Stomach (tissue), 9 donors: Measurements from ENCODE around the gene MMP20. TPM values are rescaled to one million over a fixed set of nuclear protein-coding genes. Genes with fewer than 3 reads are reported as not detected.

Experiments used
- DNase-seq, 2 donors: peaks; one replicate each; pipeline versions ENCODE4 v3.0.0 to v3.0.0-alpha.2; 2013 to 2019
- H3K27ac ChIP-seq, 5 donors: fragments of 200-600 bp in 4 of 5; sonication (generic) in 4 of 5; one replicate each; pipeline ENCODE4 v1.5.1; 2013 to 2019; ENCODE audit warnings: mild to moderate bottlenecking in 1 of 5, moderate library complexity in 1 of 5
- H3K27me3 ChIP-seq, 3 donors: fragments of 200-600 bp; sonication (generic); one replicate each; pipeline ENCODE4 v1.5.1; 2017 to 2019; ENCODE audit warnings: mixed run types in 1 of 3
- H3K36me3 ChIP-seq, 4 donors: fragments of 200-600 bp; sonication (generic); 1 replicate in 3 of 4; 2 replicates in 1 of 4; pipeline ENCODE4 v1.5.1; 2016 to 2019
- H3K4me1 ChIP-seq, 4 donors: fragments of 200-600 bp; sonication (generic); one replicate each; pipeline ENCODE4 v1.5.1; 2016 to 2019
- H3K4me3 ChIP-seq, 4 donors: fragments of 200-600 bp; sonication (generic) in 3 of 4; one replicate each; pipeline ENCODE4 v1.5.1; 2016 to 2019; ENCODE audit warnings: mild to moderate bottlenecking in 1 of 4
- H3K9me3 ChIP-seq, 4 donors: fragments of 200-600 bp; sonication (generic); one replicate each; pipeline ENCODE4 v1.5.1; 2016 to 2019
- EP300 ChIP-seq: sonication (generic); formaldehyde crosslinking; IDR thresholded peaks from one replicate; pipeline ENCODE4 v1.6.1; 2017; ENCODE audit warnings: antibody characterized with exemption
- POLR2A ChIP-seq, 4 donors: fragments of 450-650 bp; IDR thresholded peaks; one replicate each; pipeline ENCODE4 v1.6.1; 2016; ENCODE audit warnings: antibody characterized with exemption in 4 of 4, control low read depth in 2 of 4, mild to moderate bottlenecking in 1 of 4, moderate library complexity in 1 of 4
- POLR2AphosphoS5 ChIP-seq, 3 donors: sonication (generic); formaldehyde crosslinking; IDR thresholded peaks; one replicate each; pipeline ENCODE4 v1.6.1; 2016; ENCODE audit warnings: antibody characterized with exemption in 3 of 3
- WGBS, 5 donors: extraction: QIAGEN DNeasy Blood & Tissue Kit in 3 of 5; methylation state at CpG; one replicate each; pipeline versions ENCODE4 v1.1.5 to v1.1.7; 2013 to 2018; 5-methylcytosine and 5-hydroxymethylcytosine counted together
- intact Hi-C: fragments of 100-400 bp; cut with DNase I; formaldehyde crosslinking; loops from one replicate; pipeline ENCODE4 v1.15.1; 2023; ENCODE audit warnings: low total_unique reads
- polyA plus RNA-seq, 3 donors: library from polyadenylated mRNA; stranded (reverse); fragments of 200-250 nt; gene quantifications; one replicate each; pipeline ENCODE4 v1.2.3, GENCODE V29; 2013
- total RNA-seq, 5 donors: library from RNA; depleted of rRNA; stranded (reverse); fragments of >200 nt; gene quantifications; one replicate each; pipeline versions ENCODE4 v1.1.0 to v1.2.3, GENCODE V29; 2014 to 2016
- TF ChIP-seq, protein P1 (sequence below), 7 experiments: fragments of 450-650 bp in 4 of 7; fragments of 200-600 bp in 3 of 7; sonication (generic) in 3 of 7; IDR thresholded peaks; one replicate each; pipeline ENCODE4 v1.5.1; 2016 to 2019; ENCODE audit warnings: antibody characterized with exemption in 7 of 7, control low read depth in 2 of 7, mild to moderate bottlenecking in 1 of 7
- donor health status: healthy with polysubstance abuse.
- donor health status: Bipolar disorder and iron deficiency.
- donor health status: healthy.

The MMP20 gene
- total and polyA plus RNA-seq, 8 donors, result not detected

DNA sequence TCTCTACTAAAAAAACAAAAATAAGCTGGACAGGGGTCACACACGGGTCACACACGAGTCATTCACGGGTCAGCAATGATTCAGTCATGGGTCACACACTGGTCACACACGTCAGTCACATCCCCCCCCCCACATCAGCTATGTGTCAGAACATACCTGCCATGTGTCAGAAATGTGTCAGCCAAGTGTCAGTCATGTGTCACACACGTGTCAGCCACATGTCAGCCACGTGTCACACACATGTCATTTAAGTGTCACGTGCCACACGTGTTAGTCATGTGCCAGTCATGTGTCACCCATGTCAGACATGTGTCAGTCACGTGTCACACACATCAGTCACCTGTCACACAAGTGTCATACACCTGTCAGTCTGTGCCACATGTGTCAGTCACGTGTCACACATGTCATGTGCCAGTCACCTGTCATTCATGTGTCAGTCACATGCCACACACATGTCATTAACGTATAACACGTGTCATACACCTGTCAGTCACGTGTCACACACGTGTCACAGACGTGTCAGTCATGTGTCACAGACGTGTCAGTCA is 28.7 kb upstream of the MMP20 start:
- no peaks in the 10 kb centered on the region for H3K4me1 ChIP-seq
- TF ChIP-seq POLR2AphosphoS5 (IDR thresholded peaks at IDR 0.05) (peak; percentile 20 to 51 (median 34)), POLR2A (IDR thresholded peaks at IDR 0.05) (no peak), EP300 (no peak)
- TF ChIP-seq, protein P1, sequence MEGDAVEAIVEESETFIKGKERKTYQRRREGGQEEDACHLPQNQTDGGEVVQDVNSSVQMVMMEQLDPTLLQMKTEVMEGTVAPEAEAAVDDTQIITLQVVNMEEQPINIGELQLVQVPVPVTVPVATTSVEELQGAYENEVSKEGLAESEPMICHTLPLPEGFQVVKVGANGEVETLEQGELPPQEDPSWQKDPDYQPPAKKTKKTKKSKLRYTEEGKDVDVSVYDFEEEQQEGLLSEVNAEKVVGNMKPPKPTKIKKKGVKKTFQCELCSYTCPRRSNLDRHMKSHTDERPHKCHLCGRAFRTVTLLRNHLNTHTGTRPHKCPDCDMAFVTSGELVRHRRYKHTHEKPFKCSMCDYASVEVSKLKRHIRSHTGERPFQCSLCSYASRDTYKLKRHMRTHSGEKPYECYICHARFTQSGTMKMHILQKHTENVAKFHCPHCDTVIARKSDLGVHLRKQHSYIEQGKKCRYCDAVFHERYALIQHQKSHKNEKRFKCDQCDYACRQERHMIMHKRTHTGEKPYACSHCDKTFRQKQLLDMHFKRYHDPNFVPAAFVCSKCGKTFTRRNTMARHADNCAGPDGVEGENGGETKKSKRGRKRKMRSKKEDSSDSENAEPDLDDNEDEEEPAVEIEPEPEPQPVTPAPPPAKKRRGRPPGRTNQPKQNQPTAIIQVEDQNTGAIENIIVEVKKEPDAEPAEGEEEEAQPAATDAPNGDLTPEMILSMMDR (IDR thresholded peaks at IDR 0.05), result no peak
- H3K9me3 ChIP-seq, result no peaks in the 10 kb centered on the region
- H3K27me3 ChIP-seq, result no peaks in the 10 kb centered on the region
- no peak overlapping the region for H3K27ac ChIP-seq
- H3K36me3 ChIP-seq, result no peaks in the 10 kb centered on the region
- 87 to 95% (median 92%) methylated on average over 16 of the region's 16 CpGs for WGBS, 5 donors
- no peak overlapping the region for H3K4me3 ChIP-seq
- no peak for DNase-seq
- intact Hi-C loops, result no loop called here

DNA sequence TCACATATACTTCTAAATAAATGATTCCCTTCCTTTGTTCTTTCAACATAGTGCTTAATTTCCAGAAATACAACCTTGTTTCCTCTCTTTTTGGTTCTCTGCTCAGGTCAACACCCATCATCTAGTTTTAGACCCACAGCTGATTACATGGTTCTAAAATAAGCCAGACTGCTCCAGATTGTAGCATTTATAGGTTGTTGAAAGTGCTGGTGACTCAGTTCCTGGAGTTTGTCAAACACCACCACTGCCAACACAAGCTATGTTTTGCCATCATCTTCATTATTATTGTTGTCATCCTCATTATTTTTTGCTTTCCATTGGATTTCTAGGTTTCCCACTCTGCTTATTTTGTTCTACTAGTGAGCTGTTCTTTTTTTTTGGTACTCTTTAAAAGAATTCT is 22.3 kb upstream of the MMP20 start:
- DNase-seq, result no peak
- H3K27me3 ChIP-seq, result no peaks in the 10 kb centered on the region
- no peak overlapping the region for H3K4me3 ChIP-seq
- H3K4me1 ChIP-seq, result peaks cover 0 to 3% (median 0%) of the 10 kb centered on the region in 4 donors
- intact Hi-C loops, result no loop called here
- H3K9me3 ChIP-seq, result no peaks in the 10 kb centered on the region
- TF ChIP-seq EP300 (no peak), POLR2A (IDR thresholded peaks at IDR 0.05) (no peak), POLR2AphosphoS5 (IDR thresholded peaks at IDR 0.05) (no peak)
- TF ChIP-seq, protein P1 (IDR thresholded peaks at IDR 0.05), result no peak
- H3K36me3 ChIP-seq, result no peaks in the 10 kb centered on the region
- no peak overlapping the region for H3K27ac ChIP-seq

DNA sequence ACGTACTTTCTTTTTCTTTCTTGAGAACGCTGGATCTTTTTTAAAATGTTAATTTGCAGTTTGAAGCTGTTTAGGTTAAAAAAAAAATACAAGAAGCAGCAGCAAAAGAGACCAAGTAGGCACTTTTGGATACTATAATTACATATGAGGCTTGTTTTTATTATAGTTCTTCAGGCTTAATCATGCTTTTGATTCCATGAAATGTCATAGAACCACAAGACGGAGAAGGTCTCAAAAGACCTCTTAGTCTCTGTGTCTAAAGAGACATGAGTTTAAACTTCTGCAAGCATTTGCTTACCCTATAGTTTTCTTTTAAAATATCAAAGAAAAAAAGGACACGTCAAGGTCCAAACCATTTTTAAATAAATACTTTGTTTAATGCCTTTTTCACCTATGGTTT is 18.8 kb upstream of the MMP20 start:
- no peak for DNase-seq
- TF ChIP-seq EP300 (no peak), POLR2A (IDR thresholded peaks at IDR 0.05) (no peak), POLR2AphosphoS5 (IDR thresholded peaks at IDR 0.05) (no peak)
- TF ChIP-seq, protein P1 (IDR thresholded peaks at IDR 0.05), result no peak
- Histone ChIP-seq H3K4me3 (no peak overlapping the region), H3K27ac (no peak overlapping the region), H3K9me3 (no peaks in the 10 kb centered on the region), H3K27me3 (no peaks in the 10 kb centered on the region), H3K4me1 (peaks cover 0 to 3% (median 0%) of the 10 kb centered on the region in 4 donors), H3K36me3 (no peaks in the 10 kb centered on the region)
- intact Hi-C loops, result no loop called here
- WGBS, 5 donors, result 75 to 94% (median 87%) methylated on average over 4 of the region's 4 CpGs

- peaks cover 0 to 3% (median 0%) of the 10 kb centered on the region in 4 donors for H3K4me1 ChIP-seq
- intact Hi-C loops, result no loop called here
- H3K27me3 ChIP-seq, result no peaks in the 10 kb centered on the region
- no peak overlapping the region for H3K4me3 ChIP-seq
- WGBS, 5 donors, result 57 to 75% (median 68%) methylated on average over 8 of the region's 8 CpGs
- no peaks in the 10 kb centered on the region for H3K36me3 ChIP-seq
- peak in 1 of 2 donors; percentile 9 for DNase-seq
- TF ChIP-seq EP300, result no peak
- TF ChIP-seq, protein P1 (IDR thresholded peaks at IDR 0.05), result no peak
- TF ChIP-seq POLR2A (IDR thresholded peaks at IDR 0.05), result no peak
- no peak for TF ChIP-seq POLR2AphosphoS5 (IDR thresholded peaks at IDR 0.05)
- H3K27ac ChIP-seq, result no peak overlapping the region
- H3K9me3 ChIP-seq, result no peaks in the 10 kb centered on the region
Observed at GRCh38 chr11:102640946-102641345, 15.8 kb upstream of the MMP20 start.
